GM20000 (cell line): ENCODE results near the gene OGDH.
"Not testable (repeated sequence)": the region's sequence is repeated elsewhere in the genome, so short reads cannot be mapped to it uniquely, and the experiment has no call there.

Experiments used
- DNase-seq: peaks from one replicate; pipeline ENCODE4 v3.0.0; 2012; ENCODE audit warnings: low spot score
- TF ChIP-seq, protein P1 (sequence below): IDR thresholded peaks from 2 replicates; pipeline ENCODE4 v1.5.1; 2012; ENCODE audit warnings: mild to moderate bottlenecking, control low read depth; ENCODE audit errors: extremely low read depth, missing control alignments

The OGDH gene

DNA sequence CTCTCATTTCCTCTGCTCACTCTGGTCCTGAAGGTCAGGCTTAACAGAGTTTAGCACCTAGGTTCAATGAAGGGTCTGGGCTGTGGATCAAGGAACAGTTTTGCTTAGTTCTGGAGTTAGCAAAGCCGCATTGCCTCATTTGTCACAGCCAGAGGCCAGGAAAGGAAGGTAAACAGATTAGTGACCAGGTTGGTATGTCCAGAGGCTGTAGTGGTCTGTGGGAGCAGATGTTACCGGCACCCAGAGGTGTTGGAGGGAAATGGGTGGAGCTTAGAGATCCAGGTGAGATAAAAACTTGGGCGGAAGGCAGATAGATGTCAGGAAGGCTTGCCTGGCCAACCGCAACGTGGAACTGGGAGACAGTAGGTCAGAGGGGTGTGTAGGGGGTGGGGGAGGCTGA lies 105.6 kb downstream of the OGDH start:
- TF ChIP-seq, protein P1, sequence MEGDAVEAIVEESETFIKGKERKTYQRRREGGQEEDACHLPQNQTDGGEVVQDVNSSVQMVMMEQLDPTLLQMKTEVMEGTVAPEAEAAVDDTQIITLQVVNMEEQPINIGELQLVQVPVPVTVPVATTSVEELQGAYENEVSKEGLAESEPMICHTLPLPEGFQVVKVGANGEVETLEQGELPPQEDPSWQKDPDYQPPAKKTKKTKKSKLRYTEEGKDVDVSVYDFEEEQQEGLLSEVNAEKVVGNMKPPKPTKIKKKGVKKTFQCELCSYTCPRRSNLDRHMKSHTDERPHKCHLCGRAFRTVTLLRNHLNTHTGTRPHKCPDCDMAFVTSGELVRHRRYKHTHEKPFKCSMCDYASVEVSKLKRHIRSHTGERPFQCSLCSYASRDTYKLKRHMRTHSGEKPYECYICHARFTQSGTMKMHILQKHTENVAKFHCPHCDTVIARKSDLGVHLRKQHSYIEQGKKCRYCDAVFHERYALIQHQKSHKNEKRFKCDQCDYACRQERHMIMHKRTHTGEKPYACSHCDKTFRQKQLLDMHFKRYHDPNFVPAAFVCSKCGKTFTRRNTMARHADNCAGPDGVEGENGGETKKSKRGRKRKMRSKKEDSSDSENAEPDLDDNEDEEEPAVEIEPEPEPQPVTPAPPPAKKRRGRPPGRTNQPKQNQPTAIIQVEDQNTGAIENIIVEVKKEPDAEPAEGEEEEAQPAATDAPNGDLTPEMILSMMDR: no peak
- peak; percentile 3 for DNase-seq

DNA sequence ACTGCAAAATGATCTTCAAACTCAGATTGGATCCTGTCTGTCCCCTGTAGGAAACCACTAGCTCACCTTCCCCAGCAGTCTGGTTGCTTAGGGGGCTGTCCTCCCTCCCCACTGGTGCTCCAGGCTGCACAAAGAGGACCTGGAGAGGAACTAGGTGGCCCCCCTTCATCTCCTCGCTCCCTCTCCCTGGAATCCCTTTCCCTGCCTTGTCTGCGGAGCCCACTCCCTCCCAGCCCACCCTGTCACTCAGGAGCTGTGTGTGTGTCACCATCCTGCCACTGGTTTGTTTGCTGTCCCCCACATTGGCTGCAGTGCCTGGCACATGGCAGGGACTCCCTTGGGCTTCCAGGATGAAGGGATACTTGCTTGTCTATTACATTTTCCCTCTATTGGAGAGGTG lies 106.7 kb downstream of the OGDH start:
- DNase-seq: peak; percentile 7
- TF ChIP-seq, protein P1: no peak

DNA sequence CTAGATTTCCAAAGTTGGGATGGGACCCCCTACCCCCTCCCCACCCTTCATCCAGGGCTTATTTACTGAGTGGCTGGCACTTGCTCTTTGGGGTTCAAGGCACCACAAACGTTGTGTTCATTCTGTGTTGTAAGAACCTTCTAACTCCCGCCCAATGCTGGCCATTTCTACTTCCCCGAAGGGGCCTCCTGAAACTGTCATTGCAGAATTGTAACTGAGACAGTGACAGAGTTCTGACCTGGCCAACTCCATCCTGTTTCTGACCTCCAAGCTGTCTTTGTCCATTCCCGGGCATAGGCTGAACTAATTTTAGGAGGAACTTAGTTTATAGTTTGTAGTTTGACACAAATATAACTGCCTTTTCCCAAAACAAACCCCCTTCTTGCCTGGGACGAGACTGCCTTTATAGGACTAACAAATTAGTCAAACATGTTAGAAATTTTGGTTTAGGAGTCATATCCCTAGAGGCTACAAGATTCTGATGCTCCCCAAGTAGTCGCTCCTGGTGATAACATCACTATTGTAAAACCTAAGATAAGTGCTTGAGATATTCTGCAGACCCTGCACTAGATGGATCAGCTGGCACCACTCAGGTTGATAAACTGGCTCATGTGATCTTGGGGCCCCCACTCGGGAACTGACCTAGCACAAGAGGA lies 107.4 kb downstream of the OGDH start:
- TF ChIP-seq, protein P1: no peak
- peak; percentile 8 for DNase-seq

DNA sequence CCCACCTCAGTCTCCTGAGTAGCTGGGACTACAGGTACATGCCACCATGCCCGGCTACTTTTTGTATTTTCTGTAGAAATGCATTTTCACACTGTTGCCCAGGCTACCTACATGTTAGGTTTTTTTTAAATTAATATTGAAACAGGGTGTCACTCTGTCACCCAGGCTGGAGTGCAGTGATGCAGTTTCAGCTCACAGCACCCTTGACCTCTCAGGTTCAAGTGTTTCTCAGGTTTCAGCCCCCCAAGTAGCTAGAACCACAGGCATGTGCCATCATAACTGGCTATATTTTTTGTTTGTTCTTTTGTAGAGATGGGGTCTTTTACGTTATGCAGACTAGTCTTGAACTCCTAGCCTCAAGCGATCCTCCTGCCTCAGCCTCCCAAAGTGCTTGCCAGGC lies 109.8 kb downstream of the OGDH start:
- no peak for DNase-seq
- TF ChIP-seq, protein P1: no peak

DNA sequence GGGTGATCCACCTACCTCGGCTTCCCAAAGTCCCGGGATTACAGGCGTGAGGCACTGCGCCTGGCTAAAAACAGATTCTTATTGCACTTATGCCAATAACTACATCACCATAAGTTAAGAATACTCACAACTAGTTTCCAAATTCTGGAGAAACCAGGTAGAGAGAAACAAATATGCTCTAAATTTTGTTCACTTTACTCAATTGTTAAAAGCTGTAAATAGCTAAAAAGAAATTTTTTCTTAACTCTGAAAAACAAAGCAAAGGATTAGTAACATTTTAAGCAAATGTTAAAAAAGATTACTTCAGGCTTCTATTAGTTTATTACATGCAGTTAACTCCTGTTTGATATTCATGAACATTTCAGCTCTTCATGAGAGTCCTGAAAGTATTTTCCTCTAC lies 113.9 kb downstream of the OGDH start:
- TF ChIP-seq, protein P1: no peak
- no peak for DNase-seq

DNA sequence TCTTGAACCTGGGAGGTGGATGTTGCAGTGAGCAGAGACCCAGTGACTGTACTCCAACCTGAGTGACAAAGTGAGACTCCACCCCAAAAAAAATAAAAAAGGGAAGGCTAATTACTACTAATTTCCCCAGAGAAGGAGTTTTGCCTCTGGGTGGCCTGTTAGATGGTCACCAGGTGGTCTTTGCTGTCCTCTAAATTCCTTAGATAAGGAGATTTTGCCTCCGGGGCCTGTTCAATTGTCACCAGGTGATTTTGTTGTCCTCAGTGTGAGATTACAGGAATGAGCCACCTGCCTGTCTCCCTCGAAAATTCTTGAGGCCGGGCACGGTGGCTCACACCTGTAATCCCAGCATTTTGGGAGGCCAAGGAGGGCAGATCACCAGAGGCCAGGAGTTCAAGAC lies 117.8 kb downstream of the OGDH start:
- DNase-seq: no peak
- TF ChIP-seq, protein P1: no peak

DNA sequence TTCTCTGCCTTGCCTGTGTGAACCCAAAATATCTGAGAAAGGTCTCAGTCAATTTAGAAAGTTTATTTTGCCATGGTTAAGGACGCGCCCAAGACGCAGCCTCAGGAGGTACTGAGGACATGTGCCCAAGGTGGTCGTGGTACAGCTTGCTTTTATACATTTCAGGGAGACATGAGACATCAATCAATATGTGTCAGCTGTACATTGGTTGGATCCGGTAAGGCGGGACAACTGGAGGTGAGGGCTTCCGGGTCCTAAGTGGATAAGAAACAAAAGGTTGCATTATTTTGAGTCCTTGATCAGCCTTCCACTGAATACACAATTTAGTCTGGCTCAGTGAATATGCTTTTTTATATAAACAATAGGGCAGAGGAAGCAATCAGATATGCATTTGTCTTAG lies 119.8 kb downstream of the OGDH start:
- DNase-seq: not testable (repeated sequence)
